ENCODE measurements around the gene MEF2A.

- TF ChIP-seq CTCF (IDR thresholded peaks at IDR 0.05) (no peak), POLR2A (IDR thresholded peaks at IDR 0.05) (no peak)
Observed at GRCh38 chr15:99707473-99708270, 141.9 kb downstream of the MEF2A start.

Data from breast epithelium (tissue), 3 donors.